ENCODE results near the gene ELFN2.

DNA sequence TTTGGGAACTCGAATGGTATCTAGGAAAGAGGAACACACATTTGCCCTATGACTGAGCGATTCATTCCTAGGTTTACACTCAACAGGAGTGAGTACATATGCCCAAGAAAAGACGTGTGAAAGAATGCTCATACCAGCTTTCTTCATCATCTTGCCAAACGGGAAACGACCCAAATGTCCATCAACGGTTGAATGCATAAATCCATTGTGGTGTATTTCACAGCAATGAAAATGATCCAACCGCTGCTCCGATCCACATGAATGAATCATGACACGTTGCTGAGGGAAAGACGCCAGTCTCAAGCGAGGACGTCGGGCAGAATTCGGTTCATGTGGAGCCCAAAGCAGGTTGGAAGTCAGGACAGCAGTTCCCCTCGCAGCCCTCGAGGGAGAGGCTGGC lies 73.4 kb downstream of the ELFN2 start:
- TF ChIP-seq, protein P1, sequence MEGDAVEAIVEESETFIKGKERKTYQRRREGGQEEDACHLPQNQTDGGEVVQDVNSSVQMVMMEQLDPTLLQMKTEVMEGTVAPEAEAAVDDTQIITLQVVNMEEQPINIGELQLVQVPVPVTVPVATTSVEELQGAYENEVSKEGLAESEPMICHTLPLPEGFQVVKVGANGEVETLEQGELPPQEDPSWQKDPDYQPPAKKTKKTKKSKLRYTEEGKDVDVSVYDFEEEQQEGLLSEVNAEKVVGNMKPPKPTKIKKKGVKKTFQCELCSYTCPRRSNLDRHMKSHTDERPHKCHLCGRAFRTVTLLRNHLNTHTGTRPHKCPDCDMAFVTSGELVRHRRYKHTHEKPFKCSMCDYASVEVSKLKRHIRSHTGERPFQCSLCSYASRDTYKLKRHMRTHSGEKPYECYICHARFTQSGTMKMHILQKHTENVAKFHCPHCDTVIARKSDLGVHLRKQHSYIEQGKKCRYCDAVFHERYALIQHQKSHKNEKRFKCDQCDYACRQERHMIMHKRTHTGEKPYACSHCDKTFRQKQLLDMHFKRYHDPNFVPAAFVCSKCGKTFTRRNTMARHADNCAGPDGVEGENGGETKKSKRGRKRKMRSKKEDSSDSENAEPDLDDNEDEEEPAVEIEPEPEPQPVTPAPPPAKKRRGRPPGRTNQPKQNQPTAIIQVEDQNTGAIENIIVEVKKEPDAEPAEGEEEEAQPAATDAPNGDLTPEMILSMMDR (IDR thresholded peaks at IDR 0.05): no peak
- TF ChIP-seq EP300 (IDR thresholded peaks at IDR 0.05) (no peak), POLR2A (IDR thresholded peaks at IDR 0.05) (no peak)

Measured in tibial nerve (tissue), 4 donors.